Measurements from ENCODE around the gene TBX21.

DNA sequence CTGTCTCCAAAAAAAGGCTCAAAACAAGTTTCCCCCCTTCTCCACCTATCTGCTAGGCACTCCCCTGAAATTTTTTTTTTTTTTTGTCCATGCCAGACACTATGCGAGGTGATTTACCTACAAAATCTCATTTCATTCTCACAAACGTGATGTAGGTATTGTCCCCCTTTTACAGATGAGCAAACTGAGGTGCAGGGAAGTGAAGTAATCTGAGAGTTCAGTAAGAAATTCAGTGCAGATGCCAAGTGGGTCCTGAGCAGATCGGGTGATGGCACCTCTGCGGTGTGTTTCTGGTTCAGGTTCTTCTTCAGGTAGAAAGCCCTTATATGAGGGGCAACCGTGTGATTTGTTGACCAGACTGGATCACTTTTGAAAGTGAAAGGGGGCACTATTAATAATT, 29.4 kb upstream of the TBX21 start:
- TF ChIP-seq, protein P1, sequence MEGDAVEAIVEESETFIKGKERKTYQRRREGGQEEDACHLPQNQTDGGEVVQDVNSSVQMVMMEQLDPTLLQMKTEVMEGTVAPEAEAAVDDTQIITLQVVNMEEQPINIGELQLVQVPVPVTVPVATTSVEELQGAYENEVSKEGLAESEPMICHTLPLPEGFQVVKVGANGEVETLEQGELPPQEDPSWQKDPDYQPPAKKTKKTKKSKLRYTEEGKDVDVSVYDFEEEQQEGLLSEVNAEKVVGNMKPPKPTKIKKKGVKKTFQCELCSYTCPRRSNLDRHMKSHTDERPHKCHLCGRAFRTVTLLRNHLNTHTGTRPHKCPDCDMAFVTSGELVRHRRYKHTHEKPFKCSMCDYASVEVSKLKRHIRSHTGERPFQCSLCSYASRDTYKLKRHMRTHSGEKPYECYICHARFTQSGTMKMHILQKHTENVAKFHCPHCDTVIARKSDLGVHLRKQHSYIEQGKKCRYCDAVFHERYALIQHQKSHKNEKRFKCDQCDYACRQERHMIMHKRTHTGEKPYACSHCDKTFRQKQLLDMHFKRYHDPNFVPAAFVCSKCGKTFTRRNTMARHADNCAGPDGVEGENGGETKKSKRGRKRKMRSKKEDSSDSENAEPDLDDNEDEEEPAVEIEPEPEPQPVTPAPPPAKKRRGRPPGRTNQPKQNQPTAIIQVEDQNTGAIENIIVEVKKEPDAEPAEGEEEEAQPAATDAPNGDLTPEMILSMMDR (conservative IDR thresholded peaks at IDR 0.05; ENCODE audit: low read depth in 2 of 2): no peak
- no peak for TF ChIP-seq EZH2phosphoT487 (IDR thresholded peaks at IDR 0.05; ENCODE audit: unreplicated experiment)
- TF ChIP-seq, protein P2, sequence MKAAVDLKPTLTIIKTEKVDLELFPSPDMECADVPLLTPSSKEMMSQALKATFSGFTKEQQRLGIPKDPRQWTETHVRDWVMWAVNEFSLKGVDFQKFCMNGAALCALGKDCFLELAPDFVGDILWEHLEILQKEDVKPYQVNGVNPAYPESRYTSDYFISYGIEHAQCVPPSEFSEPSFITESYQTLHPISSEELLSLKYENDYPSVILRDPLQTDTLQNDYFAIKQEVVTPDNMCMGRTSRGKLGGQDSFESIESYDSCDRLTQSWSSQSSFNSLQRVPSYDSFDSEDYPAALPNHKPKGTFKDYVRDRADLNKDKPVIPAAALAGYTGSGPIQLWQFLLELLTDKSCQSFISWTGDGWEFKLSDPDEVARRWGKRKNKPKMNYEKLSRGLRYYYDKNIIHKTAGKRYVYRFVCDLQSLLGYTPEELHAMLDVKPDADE (IDR thresholded peaks at IDR 0.05): no peak
- TF ChIP-seq, protein P3, sequence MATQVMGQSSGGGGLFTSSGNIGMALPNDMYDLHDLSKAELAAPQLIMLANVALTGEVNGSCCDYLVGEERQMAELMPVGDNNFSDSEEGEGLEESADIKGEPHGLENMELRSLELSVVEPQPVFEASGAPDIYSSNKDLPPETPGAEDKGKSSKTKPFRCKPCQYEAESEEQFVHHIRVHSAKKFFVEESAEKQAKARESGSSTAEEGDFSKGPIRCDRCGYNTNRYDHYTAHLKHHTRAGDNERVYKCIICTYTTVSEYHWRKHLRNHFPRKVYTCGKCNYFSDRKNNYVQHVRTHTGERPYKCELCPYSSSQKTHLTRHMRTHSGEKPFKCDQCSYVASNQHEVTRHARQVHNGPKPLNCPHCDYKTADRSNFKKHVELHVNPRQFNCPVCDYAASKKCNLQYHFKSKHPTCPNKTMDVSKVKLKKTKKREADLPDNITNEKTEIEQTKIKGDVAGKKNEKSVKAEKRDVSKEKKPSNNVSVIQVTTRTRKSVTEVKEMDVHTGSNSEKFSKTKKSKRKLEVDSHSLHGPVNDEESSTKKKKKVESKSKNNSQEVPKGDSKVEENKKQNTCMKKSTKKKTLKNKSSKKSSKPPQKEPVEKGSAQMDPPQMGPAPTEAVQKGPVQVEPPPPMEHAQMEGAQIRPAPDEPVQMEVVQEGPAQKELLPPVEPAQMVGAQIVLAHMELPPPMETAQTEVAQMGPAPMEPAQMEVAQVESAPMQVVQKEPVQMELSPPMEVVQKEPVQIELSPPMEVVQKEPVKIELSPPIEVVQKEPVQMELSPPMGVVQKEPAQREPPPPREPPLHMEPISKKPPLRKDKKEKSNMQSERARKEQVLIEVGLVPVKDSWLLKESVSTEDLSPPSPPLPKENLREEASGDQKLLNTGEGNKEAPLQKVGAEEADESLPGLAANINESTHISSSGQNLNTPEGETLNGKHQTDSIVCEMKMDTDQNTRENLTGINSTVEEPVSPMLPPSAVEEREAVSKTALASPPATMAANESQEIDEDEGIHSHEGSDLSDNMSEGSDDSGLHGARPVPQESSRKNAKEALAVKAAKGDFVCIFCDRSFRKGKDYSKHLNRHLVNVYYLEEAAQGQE (IDR thresholded peaks at IDR 0.05; ENCODE audit: unreplicated experiment): no peak
- no peak for TF ChIP-seq EZH2 (IDR thresholded peaks at IDR 0.05; ENCODE audit: low read depth, unreplicated experiment)
